Mesenchymal stem cell (in vitro differentiated cells and primary cell): ENCODE results near the gene SURF6. TPM values are rescaled to one million over a fixed set of nuclear protein-coding genes. Genes with fewer than 3 reads are reported as not detected.

Source experiments
- DNase-seq: peaks from one replicate; pipeline ENCODE4 v3.0.0-alpha.2; 2013
- H2AFZ ChIP-seq: one replicate; pipeline ENCODE4 v1.6.1; 2013; ENCODE audit warnings: low read depth, mild to moderate bottlenecking, control low read depth, inconsistent platforms, low read length, moderate library complexity
- H2AK5ac ChIP-seq: 2 replicates; pipeline ENCODE4 v1.6.1; 2013; ENCODE audit warnings: low read length, moderate library complexity, mild to moderate bottlenecking, inconsistent platforms; ENCODE audit not compliant: severe bottlenecking
- H2BK120ac ChIP-seq: one replicate; pipeline ENCODE4 v1.6.1; 2013; ENCODE audit warnings: low read depth, mild to moderate bottlenecking, inconsistent platforms, low read length, moderate library complexity
- H2BK12ac ChIP-seq, 2 experiments: one replicate each; pipeline ENCODE4 v1.6.1; 2013; ENCODE audit warnings: inconsistent platforms in 2 of 2, low read length in 2 of 2, mild to moderate bottlenecking in 2 of 2, moderate library complexity in 2 of 2, control low read depth in 1 of 2
- H2BK15ac ChIP-seq: one replicate; pipeline ENCODE4 v1.6.1; 2013; ENCODE audit warnings: mild to moderate bottlenecking, low read depth, inconsistent platforms; ENCODE audit not compliant: poor library complexity, severe bottlenecking
- H2BK5ac ChIP-seq: 2 replicates; pipeline ENCODE4 v1.6.1; 2013; ENCODE audit warnings: low read depth, mild to moderate bottlenecking, low read length, control low read depth, inconsistent platforms; ENCODE audit not compliant: poor library complexity, severe bottlenecking
- H3K14ac ChIP-seq, 2 experiments: one replicate each; pipeline ENCODE4 v1.6.1; 2013; ENCODE audit warnings: inconsistent platforms in 2 of 2, low read length in 2 of 2, control low read depth in 1 of 2, mild to moderate bottlenecking in 1 of 2, moderate library complexity in 1 of 2
- H3K18ac ChIP-seq, 2 experiments: one replicate each; pipeline ENCODE4 v1.6.1; 2013; ENCODE audit warnings: inconsistent platforms in 2 of 2, low read length in 2 of 2, control low read depth in 1 of 2, low read depth in 1 of 2, mild to moderate bottlenecking in 1 of 2
- H3K23ac ChIP-seq, 2 experiments: one replicate each; pipeline ENCODE4 v1.6.1; 2013; ENCODE audit warnings: inconsistent platforms in 2 of 2, low read length in 2 of 2, mild to moderate bottlenecking in 2 of 2, moderate library complexity in 2 of 2, control low read depth in 1 of 2
- H3K27ac ChIP-seq: 2 replicates; pipeline ENCODE4 v1.5.1; 2013; ENCODE audit warnings: mild to moderate bottlenecking, moderate library complexity, low read length, control low read depth, inconsistent platforms; ENCODE audit not compliant: poor library complexity, severe bottlenecking
- H3K27me3 ChIP-seq, 2 experiments: 2 replicates each; pipeline versions ENCODE4 v1.6.1 to v1.7.0; 2013; ENCODE audit warnings: low read length in 2 of 2, mild to moderate bottlenecking in 2 of 2, moderate library complexity in 2 of 2, control low read depth in 1 of 2, inconsistent platforms in 1 of 2; ENCODE audit not compliant: control insufficient read depth in 1 of 2, insufficient read depth in 1 of 2
- H3K36me3 ChIP-seq, 2 experiments: 2 replicates each; pipeline versions ENCODE4 v1.6.1 to v1.7.0; 2013; ENCODE audit warnings: low read length in 2 of 2, control low read depth in 1 of 2, inconsistent platforms in 1 of 2, low read depth in 1 of 2, mild to moderate bottlenecking in 1 of 2; ENCODE audit not compliant: insufficient read depth in 2 of 2, control insufficient read depth in 1 of 2
- H3K4ac ChIP-seq, 2 experiments: one replicate each; pipeline ENCODE4 v1.6.1; 2013; ENCODE audit warnings: inconsistent platforms in 2 of 2, low read length in 2 of 2, mild to moderate bottlenecking in 2 of 2, moderate library complexity in 2 of 2, control low read depth in 1 of 2, low read depth in 1 of 2
- H3K4me1 ChIP-seq: 2 replicates; pipeline ENCODE4 v1.6.1; 2013; ENCODE audit warnings: low read depth, low read length, control low read depth; ENCODE audit not compliant: control insufficient read depth, insufficient read depth
- H3K4me2 ChIP-seq: 2 replicates; pipeline ENCODE4 v1.6.1; 2013; ENCODE audit warnings: low read length, mild to moderate bottlenecking, inconsistent platforms; ENCODE audit not compliant: poor library complexity, severe bottlenecking
- H3K4me3 ChIP-seq, 2 experiments: 2 replicates each; pipeline versions ENCODE4 v1.5.1 to v1.7.0; 2013; ENCODE audit warnings: low read length in 2 of 2, mild to moderate bottlenecking in 2 of 2, control low read depth in 1 of 2, low read depth in 1 of 2; ENCODE audit not compliant: insufficient read depth in 1 of 2
- H3K79me1 ChIP-seq: replicated peaks from 2 replicates; pipeline ENCODE4 v1.6.1; 2013; ENCODE audit warnings: mild to moderate bottlenecking, control low read depth, low read length, inconsistent platforms; ENCODE audit not compliant: poor library complexity, severe bottlenecking
- H3K9ac ChIP-seq: 2 replicates; pipeline ENCODE4 v1.7.0; 2013; ENCODE audit warnings: mild to moderate bottlenecking, low read length, moderate library complexity
- H3K9me3 ChIP-seq: 2 replicates; pipeline ENCODE4 v1.7.0; 2013; ENCODE audit warnings: mild to moderate bottlenecking, low read length; ENCODE audit not compliant: control insufficient read depth
- H4K8ac ChIP-seq: one replicate; pipeline ENCODE4 v1.6.1; 2013; ENCODE audit warnings: inconsistent platforms, mild to moderate bottlenecking, low read length, moderate library complexity
- H4K91ac ChIP-seq: one replicate; pipeline ENCODE4 v1.6.1; 2013; ENCODE audit warnings: mild to moderate bottlenecking, low read length, inconsistent platforms
- whole genome bisulfite sequencing: methylation state at CpG from one replicate; pipeline ENCODE4 v1.1.7; 2013; ENCODE audit warnings: mixed read lengths; 5-methylcytosine and 5-hydroxymethylcytosine counted together
- small RNA-seq: library from polyadenylated mRNA; stranded (forward); fragments of <200 nt; extraction: miRNeasy Mini kit (QIAGEN cat#:217004); gene quantifications from one replicate; pipeline ENCODE3, GENCODE V24; 2013; ENCODE audit warnings: low read depth

The SURF6 gene

DNA sequence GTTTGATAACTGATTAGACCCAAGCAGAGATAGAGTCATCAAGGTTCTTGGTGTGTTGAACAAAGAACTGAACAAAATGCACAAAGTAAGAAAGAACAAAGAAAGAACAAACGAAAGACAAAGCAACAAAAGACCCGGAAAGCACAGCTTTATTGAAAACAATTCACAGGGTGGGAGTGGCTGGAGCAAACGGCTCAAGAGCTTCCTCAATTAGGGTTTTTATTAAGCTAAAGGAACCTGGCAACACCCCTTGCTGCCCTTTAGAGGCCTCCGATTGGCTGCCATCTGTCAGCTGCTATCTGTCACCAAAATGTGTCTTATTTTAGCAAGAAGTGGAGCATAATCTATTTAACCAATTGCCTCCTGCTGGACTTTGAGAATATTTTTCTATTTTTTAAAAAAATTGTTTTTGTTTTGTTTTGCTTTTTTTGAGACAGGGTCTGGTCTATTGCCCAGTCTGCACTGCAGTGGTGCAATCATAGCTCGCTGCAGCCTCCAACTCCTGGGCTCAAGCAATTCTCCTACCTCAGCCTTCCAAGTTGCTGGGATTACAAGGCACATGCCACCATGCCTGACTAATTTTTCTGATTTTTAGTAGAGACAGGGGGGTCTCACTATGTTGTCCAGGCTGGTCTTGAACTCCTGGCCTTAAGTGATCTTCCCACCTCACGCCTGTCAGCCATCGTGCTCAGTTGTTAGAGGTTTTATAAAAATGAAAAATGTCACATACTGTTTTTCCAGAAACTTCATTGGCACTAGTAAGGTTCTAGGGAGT is 53.3 kb downstream of the SURF6 start:
- Histone ChIP-seq H4K91ac (no peak overlapping the region), H3K14ac (no peak overlapping the region)

GRCh38 chr9:133280392-133280791 is 55.6 kb downstream of the SURF6 start:
- no peak overlapping the region for H4K91ac ChIP-seq
- H2BK15ac ChIP-seq, result no peak overlapping the region
- no peak overlapping the region for H3K4me3 ChIP-seq
- peaks cover 53 to 68% of the 10 kb centered on the region in 2 experiments for H3K27me3 ChIP-seq
- H2AK5ac ChIP-seq, result no peak overlapping the region
- H3K4me2 ChIP-seq, result no peak overlapping the region
- WGBS, result 70% methylated on average over 5 of the region's 5 CpGs
- peaks cover 6% of the 10 kb centered on the region for H3K9me3 ChIP-seq
- no peak overlapping the region for H2BK120ac ChIP-seq
- H2AFZ ChIP-seq, result no peak overlapping the region
- H3K36me3 ChIP-seq, result no peaks in the 10 kb centered on the region
- no peak overlapping the region for H3K4ac ChIP-seq
- H3K27ac ChIP-seq, result no peak overlapping the region
- no peak overlapping the region for H3K18ac ChIP-seq
- H3K14ac ChIP-seq, result no peak overlapping the region
- H3K23ac ChIP-seq, result no peak overlapping the region
- no peak for DNase-seq
- H2BK5ac ChIP-seq, result no peak overlapping the region
- no peak overlapping the region for H3K9ac ChIP-seq
- H3K79me1 ChIP-seq, result no peaks in the 10 kb centered on the region
- no peak overlapping the region for H4K8ac ChIP-seq
- peaks cover 2% of the 10 kb centered on the region for H3K4me1 ChIP-seq
- H2BK12ac ChIP-seq, result no peak overlapping the region

More for the DNA sequence above, 53.3 kb downstream of the SURF6 start:
- WGBS, result 77% methylated on average over 5 of the region's 7 CpGs
- Histone ChIP-seq H3K9me3 (peaks cover 6% of the 10 kb centered on the region), H4K8ac (no peak overlapping the region), H2AFZ (no peak overlapping the region), H2BK12ac (no peak overlapping the region), H2BK5ac (no peak overlapping the region), H3K18ac (no peak overlapping the region), H2BK15ac (no peak overlapping the region), H3K23ac (no peak overlapping the region), H3K79me1 (no peaks in the 10 kb centered on the region), H3K4me3 (no peak overlapping the region), H2BK120ac (no peak overlapping the region), H3K27ac (no peak overlapping the region), H3K27me3 (peaks cover 34 to 48% of the 10 kb centered on the region in 2 experiments), H3K36me3 (no peaks in the 10 kb centered on the region), H3K4me1 (no peaks in the 10 kb centered on the region), H3K4ac (no peak overlapping the region), H3K9ac (no peak overlapping the region), H2AK5ac (no peak overlapping the region), H3K4me2 (no peak overlapping the region)
- no peak for DNase-seq

Small RNA genes within 50 kb of the gene (small RNA-seq; reads per million reads assigned to genes)
- gene RF00019 (not detected), gene SNORD24 (not detected), gene SNORD36A (not detected), gene SNORD36B (not detected), gene SNORD36C (not detected)
